Pons (tissue), 1 donor: ENCODE measurements around the gene MSRB3.
A peak's percentile ranks its signal among the peaks of the same experiment; 100 is the strongest.

Source experiments
- DNase-seq: peaks from one replicate; pipeline ENCODE4 v3.0.0-alpha.2; 2016; ENCODE audit warnings: low spot score

The MSRB3 gene

DNA sequence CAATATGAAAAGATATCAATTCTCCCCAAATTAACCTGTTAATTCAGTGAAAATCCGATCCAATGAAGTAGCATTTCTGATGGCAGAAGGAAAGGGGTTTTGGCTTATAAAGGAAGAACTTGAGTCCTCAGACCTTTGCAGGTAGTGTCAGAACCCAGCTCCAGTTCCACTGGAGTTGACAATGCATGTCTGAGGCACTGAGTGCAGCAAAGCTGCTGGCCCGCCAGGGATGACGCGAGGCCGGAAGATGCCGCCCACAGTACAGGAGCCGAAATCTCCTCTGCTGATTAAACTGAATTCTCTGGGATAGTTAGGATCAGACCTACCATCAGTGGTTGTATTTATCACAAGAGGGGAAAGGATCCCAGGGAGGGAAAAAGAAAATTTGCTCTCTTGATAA is 220.7 kb downstream of the MSRB3 start:
- no peak for DNase-seq

- DNase-seq, result peak; percentile 2
These were observed 221.8 kb downstream of the MSRB3 start for GRCh38 chr12:65500091-65500900.

GRCh38 chr12:65501093-65501621 is 222.7 kb downstream of the MSRB3 start:
- DNase-seq, result peak; percentile 35

DNA sequence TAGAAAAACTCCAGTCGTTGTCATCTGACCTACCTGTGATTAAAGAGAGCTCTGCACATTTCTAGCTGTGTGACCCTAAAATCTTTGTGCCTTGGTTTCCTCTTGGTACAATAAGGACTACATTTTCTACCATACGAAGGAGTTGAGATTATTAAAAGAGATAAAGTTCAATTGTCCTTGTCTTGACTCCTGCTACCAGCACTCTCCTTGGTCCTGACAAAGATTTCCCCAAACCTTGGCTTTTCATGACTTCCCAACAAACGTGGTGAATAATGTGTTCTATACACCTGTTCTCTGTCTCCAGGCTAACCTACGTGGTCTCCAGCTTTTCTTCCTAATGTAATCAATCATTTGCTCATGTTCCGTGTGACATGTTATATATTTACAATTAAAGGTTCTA is 223.5 kb downstream of the MSRB3 start:
- DNase-seq, result no peak

GRCh38 chr12:65504417-65504816 is 225.9 kb downstream of the MSRB3 start:
- no peak for DNase-seq

- DNase-seq, result no peak
These were observed 227.1 kb downstream of the MSRB3 start for GRCh38 chr12:65505386-65506121.

GRCh38 chr12:65508276-65509035 is 230.0 kb downstream of the MSRB3 start:
- DNase-seq, result no peak

DNA sequence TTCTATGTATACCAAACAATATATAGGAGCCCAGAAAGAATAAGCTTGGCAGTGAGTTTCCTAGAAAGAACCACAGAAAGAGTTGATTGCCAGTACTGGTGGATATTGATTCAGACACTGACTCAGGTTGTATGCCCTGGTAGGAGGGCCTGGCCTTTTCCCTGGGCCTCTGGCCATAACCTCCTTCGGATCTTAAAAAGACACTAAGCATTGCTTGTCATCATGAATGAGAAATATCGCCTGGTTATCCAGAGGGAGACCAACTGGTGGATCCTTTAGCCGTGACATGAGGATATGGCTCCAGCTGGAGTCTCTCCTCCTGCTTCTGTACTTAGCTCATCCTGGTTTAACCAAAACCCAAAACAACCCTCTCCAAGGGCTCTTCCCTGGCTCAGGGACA is 231.5 kb downstream of the MSRB3 start:
- no peak for DNase-seq

DNA sequence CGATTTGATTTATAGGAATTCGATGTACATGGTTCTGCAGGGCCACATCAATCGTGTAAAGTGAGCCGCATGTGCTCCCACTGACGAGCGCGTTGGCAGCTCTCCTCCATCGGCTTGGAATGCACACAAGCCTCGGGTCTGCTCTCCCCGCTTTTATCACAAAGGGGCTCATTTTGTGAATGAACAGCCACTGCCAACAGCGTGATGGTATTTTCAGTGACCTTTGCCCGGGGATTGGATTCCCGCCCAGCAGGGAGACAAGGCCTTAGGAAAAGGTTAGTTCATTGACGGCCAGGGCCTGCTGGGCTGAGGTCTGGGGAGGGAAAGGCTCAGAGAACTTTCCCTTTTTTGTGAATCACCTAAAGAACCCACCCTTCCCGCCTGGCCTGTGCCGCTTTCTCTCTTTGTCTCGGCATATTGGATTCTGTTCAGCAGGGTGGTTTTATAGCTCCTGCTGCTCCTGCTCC is 232.1 kb downstream of the MSRB3 start:
- DNase-seq, result peak; percentile 60

DNA sequence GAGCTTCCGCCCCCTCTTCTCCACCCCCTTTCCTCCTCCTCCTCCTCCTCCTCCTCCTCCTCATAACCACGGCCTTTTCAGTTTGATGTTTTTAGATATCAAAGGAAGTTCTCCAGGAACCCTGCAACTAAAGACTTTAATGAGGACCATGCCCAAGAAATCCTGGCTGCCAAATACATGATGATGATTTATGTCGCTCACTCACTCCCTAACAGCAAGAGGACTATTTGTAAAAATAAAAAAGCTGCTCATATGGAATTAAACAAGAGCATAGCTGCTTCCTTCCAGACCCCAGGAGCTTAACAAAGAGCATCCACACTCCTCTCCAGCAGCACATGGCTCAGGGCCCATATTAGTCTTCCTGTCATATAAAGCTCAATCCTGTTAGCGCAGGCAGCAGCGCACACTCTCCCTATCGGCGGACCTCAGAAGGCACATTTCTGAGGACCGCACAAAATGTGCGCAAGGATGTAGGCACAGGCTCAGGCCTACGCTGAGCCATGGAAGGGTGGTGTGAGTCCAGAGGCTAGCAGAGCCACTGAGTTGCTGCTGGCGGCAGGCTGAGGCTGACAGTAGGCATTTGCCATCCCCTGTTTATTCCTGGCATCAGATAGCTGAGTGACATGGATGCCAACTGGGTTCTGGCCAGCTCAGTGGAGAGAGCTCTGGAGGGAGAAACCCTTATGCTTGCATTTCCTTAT is 232.8 kb downstream of the MSRB3 start:
- peak; percentile 78 for DNase-seq

DNA sequence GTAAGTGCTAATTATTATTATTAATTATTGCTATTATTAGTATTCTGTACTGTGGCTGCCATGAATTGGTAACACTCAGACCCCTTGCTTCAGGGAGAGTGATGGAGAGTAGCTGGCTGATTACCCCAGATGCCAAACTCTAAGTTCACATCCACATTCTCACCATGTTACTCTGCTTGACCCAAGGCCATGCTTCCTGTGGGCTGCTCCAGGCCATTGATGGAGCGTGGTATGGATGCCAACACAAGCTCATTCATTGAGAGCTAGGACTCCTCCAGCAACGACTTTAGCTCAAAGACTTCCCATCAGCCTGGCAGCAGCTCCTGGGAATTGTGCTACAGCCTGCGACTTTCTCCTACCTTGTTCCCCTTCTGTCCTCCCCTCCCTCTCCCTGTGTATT is 233.4 kb downstream of the MSRB3 start:
- DNase-seq, result no peak
